GM20000 (cell line): Measurements from ENCODE around the gene PTPRT.

ENCODE experiments used
- DNase-seq: peaks from one replicate; pipeline ENCODE4 v3.0.0; 2012; ENCODE audit warnings: low spot score
- CTCF ChIP-seq: IDR thresholded peaks from 2 replicates; pipeline ENCODE4 v1.5.1; 2012; ENCODE audit warnings: mild to moderate bottlenecking, control low read depth; ENCODE audit errors: extremely low read depth, missing control alignments

Gene PTPRT

GRCh38 chr20:42978184-42978974 lies 211.3 kb downstream of the PTPRT start:
- no peak for DNase-seq
- no peak for TF ChIP-seq CTCF

- no peak for TF ChIP-seq CTCF
- DNase-seq = no peak
These were observed 213.7 kb downstream of the PTPRT start for GRCh38 chr20:42975974-42976373.

GRCh38 chr20:42974347-42974746 lies 215.4 kb downstream of the PTPRT start:
- no peak for DNase-seq
- TF ChIP-seq CTCF = no peak

GRCh38 chr20:42972591-42972990 lies 217.1 kb downstream of the PTPRT start:
- TF ChIP-seq CTCF = no peak
- DNase-seq = no peak

- no peak for TF ChIP-seq CTCF
- DNase-seq = no peak
These were observed 221.0 kb downstream of the PTPRT start for GRCh38 chr20:42968746-42969145.

GRCh38 chr20:42963796-42964195 lies 225.9 kb downstream of the PTPRT start:
- DNase-seq = no peak
- no peak for TF ChIP-seq CTCF

GRCh38 chr20:42961771-42962170 lies 227.9 kb downstream of the PTPRT start:
- TF ChIP-seq CTCF = no peak
- no peak for DNase-seq
